Measurements from ENCODE around the gene CHRND.

The CHRND gene

GRCh38 chr2:232575404-232575746 is 49.4 kb downstream of the CHRND start:
- no peak for DNase-seq (ENCODE audit: low read depth)

GRCh38 chr2:232576995-232577394 is 51.0 kb downstream of the CHRND start:
- no peak for DNase-seq (ENCODE audit: low read depth)

GRCh38 chr2:232577841-232578240 is 51.9 kb downstream of the CHRND start:
- DNase-seq (ENCODE audit: low read depth): no peak

GRCh38 chr2:232578626-232579025 is 52.7 kb downstream of the CHRND start:
- no peak for DNase-seq (ENCODE audit: low read depth)

GRCh38 chr2:232580648-232580981 is 54.7 kb downstream of the CHRND start:
- no peak for DNase-seq (ENCODE audit: low read depth)

- no peak for DNase-seq (ENCODE audit: low read depth)
Observed at GRCh38 chr2:232581725-232582124, 55.8 kb downstream of the CHRND start.

- DNase-seq (ENCODE audit: low read depth): no peak
Observed at GRCh38 chr2:232584238-232584637, 58.3 kb downstream of the CHRND start.

Measured in activated T-cell treated with anti-CD3 and anti-CD28 coated beads for 48 hours (primary cell).